HAP-1 (cell line): ENCODE data around the gene TEX101.
A peak's percentile ranks its signal among the peaks of the same experiment; 100 is the strongest.

ENCODE experiments used
- DNase-seq, 2 experiments: peaks; one replicate each; pipeline ENCODE4 v3.0.0-alpha.2; 2016 to 2020; ENCODE audit warnings: low spot score in 2 of 2
- H3K27me3 ChIP-seq: fragments of 250-450 bp; sonication (Bioruptor Pico); 2 replicates; pipeline ENCODE4 v1.5.1; 2020; ENCODE audit warnings: low read depth, mild to moderate bottlenecking, moderate library complexity
- H3K36me3 ChIP-seq: fragments of 250-450 bp; sonication (Bioruptor Pico); replicated peaks from 2 replicates; pipeline ENCODE4 v1.5.1; 2020; ENCODE audit warnings: mild to moderate bottlenecking
- H3K4me1 ChIP-seq: fragments of 250-450 bp; sonication (Bioruptor Pico); 2 replicates; pipeline ENCODE4 v1.5.1; 2020; ENCODE audit warnings: mild to moderate bottlenecking
- H3K4me3 ChIP-seq: fragments of 250-450 bp; sonication (Bioruptor Pico); 2 replicates; pipeline ENCODE4 v1.5.1; 2020; ENCODE audit warnings: mild to moderate bottlenecking, moderate library complexity
- H3K9me3 ChIP-seq: fragments of 250-450 bp; sonication (Bioruptor Pico); 2 replicates; pipeline ENCODE4 v1.5.1; 2020; ENCODE audit warnings: mild to moderate bottlenecking, moderate library complexity
- in situ Hi-C: fragments of 300-500 bp; cut with MboI; formaldehyde crosslinking; loops from 3 replicates; pipeline ENCODE4 v1.14.3; 2020; ENCODE audit warnings: low sequenced_read_pairs, inconsistent platforms, mixed read lengths

TEX101 gene

DNA sequence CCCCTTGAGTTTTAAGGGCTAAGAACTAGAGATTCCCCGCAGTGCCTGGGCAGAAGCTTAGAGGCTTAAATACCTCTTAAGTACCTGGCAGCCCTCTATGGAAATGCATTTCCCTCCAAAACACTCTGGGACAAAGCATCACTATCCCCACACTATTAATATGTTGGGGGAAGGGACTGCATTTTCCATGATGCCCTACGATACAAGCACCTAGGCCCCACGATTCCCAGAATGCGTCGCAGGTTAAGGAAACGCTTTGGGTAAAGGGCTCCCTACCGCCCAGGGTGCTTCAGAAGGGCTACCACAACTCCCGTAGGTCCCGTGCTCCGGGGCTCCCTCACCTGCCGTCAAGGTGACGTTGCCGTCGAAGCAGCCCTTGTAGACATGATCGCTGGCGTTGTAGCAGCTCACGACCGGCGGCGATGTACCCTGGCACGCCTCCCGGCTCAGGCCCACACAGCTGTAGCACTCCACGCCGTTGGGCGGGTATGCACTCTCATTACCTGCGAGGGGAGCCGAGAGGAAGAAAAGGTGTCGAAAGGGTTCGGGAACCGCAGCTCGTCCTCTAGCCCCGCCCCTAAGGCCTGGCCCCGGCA lies 48.2 kb downstream of the TEX101 start:
- no peak for DNase-seq
- H3K36me3 ChIP-seq = no peaks in the 10 kb centered on the region
- no peaks in the 10 kb centered on the region for H3K9me3 ChIP-seq
- H3K4me1 ChIP-seq = peaks cover 10% of the 10 kb centered on the region
- in situ Hi-C loops = no loop called here
- H3K4me3 ChIP-seq = peak overlapping the region; percentile 80
- no peaks in the 10 kb centered on the region for H3K27me3 ChIP-seq

DNA sequence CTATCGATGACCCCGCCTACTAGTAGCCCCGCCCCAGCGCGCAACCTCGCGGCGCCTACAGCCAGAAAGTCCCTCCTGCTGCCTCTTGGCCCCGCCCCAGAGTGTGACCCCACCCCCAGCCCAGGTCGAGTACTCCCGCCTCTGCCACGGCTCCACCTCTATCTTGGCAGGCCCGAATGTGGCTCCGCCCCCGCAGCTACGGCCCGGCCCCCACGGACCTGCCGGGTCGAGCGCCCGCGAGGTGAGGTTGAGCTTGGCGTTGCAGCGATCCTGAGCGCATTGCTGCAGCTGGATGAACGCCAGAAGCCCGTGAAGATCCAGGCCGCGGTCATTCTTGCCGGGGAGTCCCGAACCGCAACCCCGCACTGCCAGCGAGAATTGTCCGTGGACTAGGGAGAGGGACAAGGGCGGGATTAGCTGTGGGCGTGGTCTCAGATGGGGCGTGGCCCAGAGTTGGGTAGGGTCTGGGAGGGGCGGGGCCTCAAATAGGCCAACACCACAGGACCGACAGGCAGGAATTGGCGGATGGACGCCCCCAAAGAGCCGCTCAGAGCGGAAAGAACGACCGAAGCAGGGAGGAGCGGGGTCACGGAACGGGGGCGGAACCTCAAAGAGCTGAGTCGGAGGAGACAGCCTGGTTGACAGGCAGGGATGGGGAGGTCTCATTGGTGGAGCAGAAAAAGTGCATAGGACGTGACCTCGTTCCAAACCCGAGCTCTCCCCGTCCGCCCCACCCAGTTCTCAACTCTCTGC lies 48.9 kb downstream of the TEX101 start:
- H3K9me3 ChIP-seq = no peaks in the 10 kb centered on the region
- peak overlapping the region; percentile 80 for H3K4me3 ChIP-seq
- in situ Hi-C loops = no loop called here
- peak; percentile 91 to 100 for DNase-seq
- H3K4me1 ChIP-seq = peaks cover 10% of the 10 kb centered on the region; the same call in 1 of the 2 replicates
- no peaks in the 10 kb centered on the region for H3K27me3 ChIP-seq
- no peaks in the 10 kb centered on the region for H3K36me3 ChIP-seq

DNA sequence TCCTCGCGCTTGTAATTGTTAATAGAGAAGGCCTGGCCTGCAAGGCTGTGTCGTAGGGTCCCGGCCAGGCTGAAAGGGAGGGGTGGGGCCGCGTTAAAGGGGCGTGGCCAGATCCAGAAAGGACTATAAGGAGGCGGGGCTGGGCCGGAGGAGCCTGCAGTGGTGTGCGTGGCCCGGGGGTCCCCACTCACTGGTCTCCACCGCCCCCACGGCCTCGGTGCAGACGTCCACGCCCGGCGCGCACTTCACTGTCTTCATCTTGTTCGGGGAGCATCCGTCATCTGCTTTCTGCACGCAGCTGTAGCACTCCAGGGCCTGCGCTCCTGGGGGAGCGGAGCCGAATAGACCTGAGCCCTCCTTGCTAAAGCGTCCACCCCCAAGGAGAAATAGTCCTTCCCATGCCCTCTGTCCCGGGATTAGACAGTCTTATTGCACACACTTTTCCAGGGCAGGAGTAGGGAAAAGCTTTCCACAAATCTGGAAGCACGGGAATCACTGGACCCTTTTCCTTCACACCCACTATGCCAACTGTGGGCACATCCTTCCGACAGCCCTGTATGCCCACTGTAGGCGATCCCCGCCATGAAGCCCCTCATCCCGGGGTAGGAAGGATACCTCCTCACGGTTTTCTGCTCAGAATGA lies 49.6 kb downstream of the TEX101 start:
- H3K4me1 ChIP-seq = peaks cover 14% of the 10 kb centered on the region; the same call in 1 of the 2 replicates
- DNase-seq = peak in 1 of 2 experiments; percentile 91
- in situ Hi-C loops = no loop called here

DNA sequence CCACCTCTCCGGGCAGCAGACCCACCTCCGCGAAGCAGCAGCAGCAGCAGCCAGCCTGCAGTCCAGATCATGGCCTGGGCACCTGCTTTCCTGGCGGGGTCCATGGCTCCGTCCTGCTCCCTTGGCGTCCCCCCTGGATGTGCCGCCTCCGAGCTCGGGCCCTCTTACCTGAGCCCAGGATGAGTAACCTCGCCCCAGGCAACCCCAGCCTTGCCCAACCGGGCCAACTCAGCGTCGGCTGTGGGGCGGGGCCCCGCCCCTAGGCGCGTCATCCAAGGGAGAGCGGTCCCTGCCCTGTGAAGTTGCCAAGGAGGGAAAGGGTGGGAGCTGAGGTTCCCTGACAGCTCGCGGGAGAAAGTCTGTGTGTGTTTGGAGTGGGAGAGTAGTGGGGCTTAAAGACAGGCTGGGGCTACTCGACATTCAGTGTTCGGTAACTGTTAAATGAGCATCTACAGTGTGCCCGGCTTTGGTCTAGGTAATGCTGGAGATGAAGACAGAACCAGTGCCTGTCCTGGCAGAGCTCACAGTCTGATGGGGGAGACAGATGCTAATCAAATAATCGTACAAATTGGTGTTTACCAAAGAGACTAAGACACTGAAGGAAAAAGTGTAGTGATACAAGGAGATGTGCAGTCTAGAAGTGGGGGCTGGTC lies 50.9 kb downstream of the TEX101 start, which contains the start of gene LYPD3:
Gene LYPD3, minus strand, starts transcription at position 141 of the 653 bp plus-strand sequence. Its CDS starts 37 bp downstream, at position 104.
- Histone ChIP-seq H3K27me3 (no peaks in the 10 kb centered on the region), H3K4me1 (peaks cover 14% of the 10 kb centered on the region; the same call in 1 of the 2 replicates), H3K9me3 (no peaks in the 10 kb centered on the region), H3K4me3 (peak within 1 kb of the TSS; percentile 80), H3K36me3 (no peaks in the 10 kb centered on the region)
- in situ Hi-C loops = no loop called here
- no peak for DNase-seq

More for the DNA sequence above, 49.6 kb downstream of the TEX101 start:
- H3K9me3 ChIP-seq = no peaks in the 10 kb centered on the region
- no peaks in the 10 kb centered on the region for H3K36me3 ChIP-seq
- no peaks in the 10 kb centered on the region for H3K27me3 ChIP-seq
- H3K4me3 ChIP-seq = peak overlapping the region; percentile 80

DNA sequence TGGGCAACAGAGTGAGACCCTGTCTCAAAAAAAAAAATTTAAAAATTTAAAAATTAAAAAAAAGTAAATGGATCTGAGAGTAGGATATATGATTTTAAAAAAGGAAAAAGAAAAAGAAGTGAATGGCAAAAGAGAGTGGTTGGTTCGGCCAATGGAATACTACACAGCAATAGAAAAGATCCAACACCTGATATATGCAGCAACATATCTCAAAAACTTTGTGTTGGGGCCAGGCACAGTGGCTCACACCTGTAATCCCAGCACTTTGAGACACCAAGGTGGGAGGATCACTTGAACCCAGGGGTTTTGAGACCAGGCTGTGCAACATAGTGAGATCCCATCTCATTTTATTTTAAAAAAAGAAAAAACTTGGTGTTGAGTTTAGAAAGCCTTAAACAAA lies 52.1 kb downstream of the TEX101 start:
- Histone ChIP-seq H3K4me1 (peaks cover 14% of the 10 kb centered on the region; the same call in 1 of the 2 replicates), H3K27me3 (no peaks in the 10 kb centered on the region), H3K36me3 (no peaks in the 10 kb centered on the region), H3K9me3 (no peaks in the 10 kb centered on the region), H3K4me3 (no peak overlapping the region)
- DNase-seq = no peak
- in situ Hi-C loops = no loop called here

DNA sequence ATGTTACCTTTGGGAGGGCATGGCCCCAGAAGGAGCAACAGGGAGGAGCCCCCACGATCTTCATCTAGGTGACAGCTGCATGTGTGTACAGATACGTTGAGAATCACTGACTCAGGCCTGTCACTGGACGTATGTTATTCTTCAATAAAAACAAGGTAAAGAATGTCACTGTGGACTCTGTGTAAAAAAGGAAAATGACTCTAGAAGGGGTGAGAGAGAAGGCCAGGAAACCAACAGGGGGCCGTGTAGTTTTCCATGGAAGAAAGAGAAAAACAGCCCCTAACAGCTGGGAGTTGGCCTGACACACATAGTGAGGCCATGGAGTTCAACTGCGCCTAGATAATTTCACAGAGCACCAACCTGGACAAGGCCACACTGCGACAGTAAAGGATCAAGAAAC lies 52.6 kb downstream of the TEX101 start:
- no peak for DNase-seq
- Histone ChIP-seq H3K36me3 (no peaks in the 10 kb centered on the region), H3K9me3 (no peaks in the 10 kb centered on the region), H3K4me1 (peaks cover 14% of the 10 kb centered on the region; the same call in 1 of the 2 replicates), H3K27me3 (no peaks in the 10 kb centered on the region), H3K4me3 (no peak overlapping the region)
- in situ Hi-C loops = no loop called here

DNA sequence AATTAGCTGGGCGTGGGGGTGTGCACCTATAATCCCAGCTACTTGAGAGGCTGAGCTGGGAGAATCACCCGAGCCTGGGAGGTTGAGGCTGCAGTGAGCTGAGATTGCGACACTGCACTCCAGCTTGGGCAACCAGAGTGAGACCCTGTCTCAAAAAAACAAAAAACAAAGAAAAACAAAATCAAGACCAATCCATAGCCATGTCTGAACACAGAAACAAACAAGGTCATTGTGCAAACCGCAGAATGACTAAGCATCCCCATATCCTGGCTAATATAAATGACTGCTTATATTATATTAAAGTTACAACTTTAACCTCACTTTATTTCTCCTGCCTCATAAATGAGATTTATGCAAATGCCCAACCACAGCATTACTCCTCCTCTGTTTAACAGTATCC lies 53.0 kb downstream of the TEX101 start:
- in situ Hi-C loops = no loop called here
- DNase-seq = no peak
- Histone ChIP-seq H3K4me3 (no peak overlapping the region), H3K4me1 (peaks cover 12% of the 10 kb centered on the region; the same call in 1 of the 2 replicates), H3K36me3 (no peaks in the 10 kb centered on the region), H3K9me3 (no peaks in the 10 kb centered on the region), H3K27me3 (no peaks in the 10 kb centered on the region)
